NCI-H748 (cell line): ENCODE data around the gene HCFC1R1.
A peak's percentile ranks its signal among the peaks of the same experiment; 100 is the strongest.

ENCODE experiments used
- DNase-seq: peaks from one replicate; lab custom pipeline; 2025; ENCODE audit not compliant: unreplicated experiment; lab: John Stamatoyannopoulos, UW

The HCFC1R1 gene

DNA sequence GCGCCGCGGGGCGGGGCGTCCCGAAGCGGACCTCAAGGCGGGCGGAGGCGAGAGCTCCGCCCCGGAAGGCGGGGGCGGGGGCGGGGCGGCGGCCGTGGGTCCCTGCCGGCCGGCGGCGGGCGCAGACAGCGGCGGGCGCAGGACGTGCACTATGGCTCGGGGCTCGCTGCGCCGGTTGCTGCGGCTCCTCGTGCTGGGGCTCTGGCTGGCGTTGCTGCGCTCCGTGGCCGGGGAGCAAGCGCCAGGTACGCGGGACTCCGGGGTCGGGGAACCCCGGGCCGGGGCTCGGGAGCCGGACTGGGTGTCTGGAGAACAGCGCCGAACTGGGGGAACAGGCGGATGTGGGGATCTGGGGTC lies 3.5 kb downstream of the HCFC1R1 start, which contains the start of gene TNFRSF12A:
Gene TNFRSF12A (plus strand): TSS at position 122 of the 357 bp plus-strand sequence. CDS start 30 bp downstream, at position 152.
- peak; percentile 70 for DNase-seq

DNA sequence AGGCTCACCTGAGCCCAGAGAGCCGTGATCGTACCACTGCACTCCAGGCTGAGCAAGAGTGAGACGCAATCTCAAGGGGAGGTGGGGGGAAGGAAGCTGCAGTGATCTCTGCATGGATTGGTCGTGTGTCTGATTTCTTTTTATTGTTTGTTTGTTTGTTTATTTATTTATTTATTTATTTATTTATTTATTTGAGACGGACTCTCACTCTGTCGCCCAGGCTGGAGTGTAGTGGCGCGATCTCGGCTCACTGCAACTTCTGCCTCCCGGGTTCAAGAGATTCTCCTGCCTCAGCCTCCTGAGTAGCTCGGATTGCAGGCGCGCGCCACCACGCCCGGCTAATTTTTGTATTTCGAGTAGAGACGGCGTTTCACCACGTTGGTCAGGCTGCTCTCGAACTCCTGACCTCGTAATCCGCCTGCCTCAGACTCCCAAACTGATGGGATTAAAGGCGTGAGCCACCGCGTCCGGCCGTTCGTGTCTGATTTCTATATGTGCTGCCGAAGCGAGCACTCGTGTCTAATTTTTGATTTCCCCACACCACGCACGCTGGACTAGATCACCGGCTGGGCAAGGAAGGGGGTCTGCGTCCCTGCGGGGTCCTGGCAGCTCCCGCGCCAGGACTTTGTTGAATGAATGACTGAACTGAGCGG lies 4.0 kb downstream of the HCFC1R1 start:
- no peak for DNase-seq

DNA sequence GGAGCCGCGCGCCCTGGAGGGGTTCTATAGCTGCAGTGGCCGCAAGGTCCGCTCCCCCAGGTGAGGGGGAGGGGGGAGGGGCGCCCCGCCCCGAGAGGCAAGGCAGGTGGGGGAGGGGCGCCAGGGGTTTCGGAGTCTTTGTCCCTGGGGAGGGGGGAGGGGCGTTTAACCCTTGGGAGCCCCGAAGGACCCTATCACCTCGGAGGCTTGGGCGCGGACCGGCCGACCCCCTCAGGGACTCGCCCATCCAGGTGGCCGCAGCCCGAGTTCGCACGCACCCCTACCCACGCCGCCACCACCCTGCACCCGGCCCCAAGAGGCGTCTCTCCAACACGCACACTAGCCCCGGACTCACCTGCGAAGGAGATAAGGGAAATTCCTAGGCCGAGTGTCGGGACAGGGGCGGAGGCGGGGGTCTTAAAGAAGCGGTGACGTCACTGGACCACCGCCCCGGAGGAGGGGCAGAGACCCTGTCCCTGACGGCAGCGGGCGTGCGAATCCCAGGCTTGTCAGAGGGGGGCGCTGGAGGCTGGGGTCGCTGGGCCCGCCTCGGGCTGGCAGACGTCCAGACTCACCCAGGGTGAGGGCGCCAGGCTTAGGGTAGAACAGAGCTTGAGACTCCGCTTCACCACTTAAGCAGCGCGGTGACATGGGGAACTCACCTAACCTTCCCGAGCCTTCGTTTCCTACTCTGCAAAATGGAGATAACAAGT lies 5.8 kb downstream of the HCFC1R1 start, which contains the start of gene CLDN6:
Gene CLDN6 (minus strand): TSS at position 390 of the 713 bp plus-strand sequence. CDS start 2,162 bp downstream, outside the sequence.
- peak; percentile 42 for DNase-seq

DNA sequence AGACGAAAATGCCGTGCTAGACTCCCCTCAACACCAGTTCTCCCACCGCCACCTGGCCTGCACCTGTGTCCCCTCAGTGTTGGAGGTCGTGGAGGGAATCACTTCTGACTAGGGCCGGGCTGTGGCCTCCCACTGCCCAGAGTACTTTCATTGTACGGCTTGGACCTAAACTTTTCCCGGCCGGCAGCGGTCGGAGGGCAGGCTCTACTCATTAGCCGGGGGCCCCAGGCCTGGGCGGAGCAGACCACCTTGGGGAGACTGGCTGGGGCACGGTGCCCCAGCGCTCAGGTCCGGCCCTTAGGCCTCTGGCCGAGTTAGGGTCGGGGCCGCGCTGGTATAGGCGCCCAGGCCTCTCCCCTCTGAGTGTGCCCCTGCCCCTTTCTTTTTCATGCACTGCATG lies 6.4 kb downstream of the HCFC1R1 start:
- no peak for DNase-seq

DNA sequence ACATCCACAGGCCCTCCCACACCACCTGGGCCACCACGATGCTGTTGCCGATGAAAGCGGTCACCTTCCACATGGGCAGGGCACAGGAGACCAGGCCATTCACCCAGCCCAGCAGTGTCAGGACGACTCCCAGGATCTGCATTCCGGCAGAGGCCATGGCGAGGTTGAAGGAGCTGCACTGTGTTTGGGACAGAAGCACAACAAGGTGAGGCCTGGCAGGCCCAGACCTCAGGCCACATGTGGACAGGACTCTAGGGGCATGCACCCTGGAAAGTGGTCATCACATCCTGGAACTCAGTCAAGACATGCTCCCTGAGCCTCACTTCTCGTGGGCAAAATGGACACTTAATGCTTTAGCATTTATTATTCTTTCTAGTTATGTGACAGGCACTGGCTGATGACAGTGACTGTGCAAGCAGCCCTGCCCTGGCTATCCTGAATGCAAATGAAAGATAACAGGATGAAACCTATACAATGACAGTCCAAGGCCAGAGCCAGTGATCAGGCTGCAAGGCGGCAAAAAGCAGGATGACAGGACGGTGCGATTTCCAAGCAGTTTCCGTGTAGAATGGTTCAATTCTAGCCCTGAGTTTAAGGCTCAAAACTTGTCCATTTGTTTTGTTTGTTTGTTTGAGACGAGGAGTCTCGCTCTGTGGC lies 7.7 kb downstream of the HCFC1R1 start:
- no peak for DNase-seq

DNA sequence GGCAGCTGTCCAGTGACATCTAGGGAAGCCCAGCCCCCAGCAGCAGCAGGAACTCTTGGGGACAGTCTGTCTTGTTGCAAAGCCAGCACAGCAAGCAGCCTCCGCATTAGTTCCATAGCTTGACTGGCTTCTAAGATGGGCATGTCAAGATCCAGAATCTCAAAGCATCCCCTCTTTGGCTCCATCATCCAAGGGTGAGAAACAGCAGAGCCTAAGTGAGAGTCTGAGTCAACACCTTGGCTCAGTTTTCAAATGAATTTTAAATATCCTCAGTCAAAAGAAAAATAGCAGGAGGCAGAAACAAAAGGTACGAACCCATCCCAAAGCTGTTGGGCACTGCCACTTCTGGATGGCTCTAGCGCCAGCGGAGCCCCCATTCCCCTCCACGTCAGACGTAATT lies 8.8 kb downstream of the HCFC1R1 start:
- no peak for DNase-seq

DNA sequence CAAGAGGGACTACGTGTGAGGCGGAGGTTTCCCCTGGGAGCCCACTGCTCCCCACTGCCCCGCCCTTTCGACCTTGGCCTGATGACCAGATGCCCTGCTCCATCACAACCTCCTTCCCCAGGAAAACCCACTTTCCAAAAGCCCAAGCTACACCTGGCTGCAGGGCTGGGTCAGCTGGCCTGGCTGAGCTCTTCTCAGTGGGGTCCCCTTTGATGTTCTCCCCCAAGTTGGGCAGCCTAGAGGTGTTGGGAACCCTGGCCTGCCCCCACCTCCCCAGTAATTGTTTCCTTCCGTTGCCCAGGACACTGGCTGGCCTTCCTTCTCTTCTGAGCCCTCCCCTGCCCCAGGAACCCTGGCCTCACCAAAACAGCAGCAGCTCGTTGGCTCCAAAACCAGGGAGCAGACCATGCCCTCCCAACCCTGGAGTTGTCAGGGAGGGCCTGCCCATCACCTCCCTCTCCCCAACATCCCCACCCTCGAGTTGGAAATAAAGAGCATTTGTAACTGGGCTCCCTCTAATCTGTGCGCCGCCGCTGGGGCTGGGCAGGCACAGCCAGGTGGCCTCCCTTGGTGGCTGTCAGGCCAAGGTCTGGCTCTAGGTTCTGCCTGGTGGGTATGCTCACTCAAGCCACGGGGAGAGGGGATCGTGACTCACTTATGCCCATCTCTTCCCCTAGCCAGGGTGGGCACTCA lies 9.6 kb downstream of the HCFC1R1 start:
- DNase-seq = no peak

DNA sequence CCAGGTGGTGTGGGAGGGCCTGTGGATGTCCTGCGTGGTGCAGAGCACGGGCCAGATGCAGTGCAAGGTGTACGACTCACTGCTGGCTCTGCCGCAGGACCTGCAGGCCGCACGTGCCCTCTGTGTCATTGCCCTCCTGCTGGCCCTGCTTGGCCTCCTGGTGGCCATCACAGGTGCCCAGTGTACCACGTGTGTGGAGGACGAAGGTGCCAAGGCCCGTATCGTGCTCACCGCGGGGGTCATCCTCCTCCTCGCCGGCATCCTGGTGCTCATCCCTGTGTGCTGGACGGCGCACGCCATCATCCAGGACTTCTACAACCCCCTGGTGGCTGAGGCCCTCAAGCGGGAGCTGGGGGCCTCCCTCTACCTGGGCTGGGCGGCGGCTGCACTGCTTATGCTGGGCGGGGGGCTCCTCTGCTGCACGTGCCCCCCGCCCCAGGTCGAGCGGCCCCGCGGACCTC lies 10.2 kb downstream of the HCFC1R1 start:
- no peak for DNase-seq

DNA sequence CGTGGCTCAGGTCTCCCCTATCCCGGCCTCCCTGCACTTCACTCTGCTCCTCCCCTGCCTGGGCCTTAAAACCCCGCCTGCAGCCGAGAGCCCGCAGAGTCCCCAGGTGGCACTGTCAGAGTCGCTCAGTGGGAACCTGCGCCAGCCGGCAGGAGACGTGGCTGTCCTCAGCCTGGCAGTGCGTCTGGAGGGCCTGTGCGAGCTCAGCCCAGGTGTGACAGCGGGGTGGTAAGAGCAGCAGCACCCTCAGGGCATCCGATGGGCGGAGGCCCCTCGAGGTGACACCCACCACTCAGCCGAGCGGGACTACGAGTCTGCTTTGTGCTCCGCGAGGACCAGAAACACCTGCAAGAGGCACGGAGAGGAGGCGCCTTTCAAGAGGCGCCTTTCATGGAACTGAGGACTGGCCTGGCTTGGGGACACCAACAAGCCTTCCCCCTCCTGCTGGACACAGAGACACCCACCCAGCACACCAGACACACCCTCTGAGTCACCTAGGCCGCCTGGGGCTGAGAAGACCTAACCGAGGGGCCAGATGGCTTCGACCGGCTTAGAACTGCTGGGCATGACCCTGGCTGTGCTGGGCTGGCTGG lies 10.8 kb downstream of the HCFC1R1 start, which contains the start of gene CLDN9:
Gene CLDN9 (plus strand): TSS at position 96 of the 593 bp plus-strand sequence. CDS start 440 bp downstream, at position 536.
- DNase-seq = peak; percentile 47

DNA sequence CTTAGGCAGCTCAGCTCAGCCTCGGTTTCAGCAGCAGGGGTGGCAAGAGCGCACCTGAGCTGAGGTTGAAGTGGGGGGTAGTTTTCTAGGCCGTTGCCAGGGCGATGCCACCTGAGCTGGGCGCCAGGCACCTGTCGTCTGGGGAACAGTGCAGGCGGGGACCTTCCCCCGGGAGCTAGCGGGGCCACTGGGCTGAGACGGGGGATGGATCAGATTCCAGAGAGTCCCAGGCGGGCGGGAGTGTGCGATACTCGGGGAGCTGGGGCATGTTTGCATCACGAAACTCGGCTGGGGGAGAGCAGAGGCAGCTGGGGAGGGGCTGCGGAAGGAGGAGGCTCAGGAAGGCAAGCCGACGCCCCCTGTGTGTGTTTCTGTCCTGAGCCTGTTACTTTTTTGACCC lies 11.5 kb downstream of the HCFC1R1 start:
- DNase-seq = peak; percentile 76

DNA sequence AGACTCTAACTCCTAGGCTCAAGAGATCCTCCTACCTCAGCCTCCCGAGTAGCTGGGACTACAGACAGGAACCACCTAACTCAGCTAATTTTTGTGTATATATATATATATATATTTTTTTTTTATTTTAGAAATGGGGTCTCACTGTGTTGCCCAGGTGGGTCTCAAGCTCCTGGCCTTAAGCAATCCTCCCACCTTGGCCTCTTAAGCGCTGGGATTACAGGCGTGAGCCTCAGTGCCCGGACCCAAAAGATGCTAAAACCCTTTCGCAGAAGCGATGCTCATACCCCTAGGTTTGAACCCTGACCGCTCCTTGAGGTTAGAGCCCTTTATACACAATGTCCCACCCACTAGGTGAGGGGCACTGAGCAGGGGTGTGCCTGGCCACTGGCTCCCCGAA lies 13.2 kb downstream of the HCFC1R1 start:
- DNase-seq = no peak

DNA sequence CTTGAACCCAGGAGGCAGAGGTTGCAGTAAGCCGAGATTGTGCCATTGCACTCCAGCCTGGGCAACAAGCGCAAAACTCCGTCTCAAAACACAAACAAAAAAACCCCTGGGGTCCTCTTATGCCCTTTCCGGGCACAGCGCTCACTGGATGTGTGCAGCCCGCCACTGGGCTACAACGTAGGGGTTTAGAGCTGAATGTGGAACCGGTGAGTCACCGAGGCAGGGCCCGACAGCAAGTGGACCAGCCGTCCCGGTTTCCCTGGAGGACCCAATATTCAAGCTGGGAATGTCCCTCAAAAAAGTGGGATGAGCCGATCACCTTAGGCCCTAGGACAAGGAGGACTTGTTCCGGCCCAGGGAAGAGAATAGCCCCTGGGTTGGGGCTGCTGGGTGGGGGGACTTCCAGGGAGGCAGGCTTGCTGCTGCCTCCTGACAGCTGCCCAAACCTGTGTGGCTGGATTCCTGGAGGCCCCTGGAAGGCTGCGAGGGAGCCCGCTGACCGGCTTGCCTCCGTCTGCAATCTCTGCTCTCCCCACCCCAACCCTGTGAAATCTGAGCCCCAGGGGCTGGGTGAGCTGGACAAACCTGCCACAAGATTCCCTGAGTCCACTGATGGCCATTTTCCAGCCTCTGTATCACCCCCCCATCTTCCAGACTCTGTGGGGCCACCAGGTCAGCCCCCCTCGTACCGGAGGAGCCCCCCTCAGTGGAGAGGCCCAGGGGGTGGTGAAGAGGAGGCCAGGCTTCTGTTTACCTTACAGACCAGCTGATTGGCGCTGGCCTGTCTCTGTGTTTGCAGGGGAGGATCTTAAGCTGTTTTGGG lies 14.0 kb downstream of the HCFC1R1 start:
- peak; percentile 27 for DNase-seq

DNA sequence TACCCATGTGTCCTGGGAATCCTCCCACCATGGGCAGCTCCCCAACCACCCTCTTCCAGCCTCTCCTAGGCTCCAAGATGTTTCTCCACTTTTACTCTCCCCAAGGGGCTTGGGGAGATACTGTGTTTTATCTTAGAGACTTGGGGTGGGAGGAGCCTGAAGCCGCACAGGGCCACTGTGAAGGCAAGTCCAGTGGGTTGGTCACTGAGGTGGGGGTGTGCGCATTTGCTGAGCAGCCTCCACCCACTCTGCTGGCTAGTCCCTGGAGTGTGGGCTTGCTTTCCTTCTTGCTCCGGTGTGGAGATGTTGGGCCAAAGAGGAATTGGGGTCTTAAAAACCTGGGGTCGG lies 15.1 kb downstream of the HCFC1R1 start:
- DNase-seq = no peak

DNA sequence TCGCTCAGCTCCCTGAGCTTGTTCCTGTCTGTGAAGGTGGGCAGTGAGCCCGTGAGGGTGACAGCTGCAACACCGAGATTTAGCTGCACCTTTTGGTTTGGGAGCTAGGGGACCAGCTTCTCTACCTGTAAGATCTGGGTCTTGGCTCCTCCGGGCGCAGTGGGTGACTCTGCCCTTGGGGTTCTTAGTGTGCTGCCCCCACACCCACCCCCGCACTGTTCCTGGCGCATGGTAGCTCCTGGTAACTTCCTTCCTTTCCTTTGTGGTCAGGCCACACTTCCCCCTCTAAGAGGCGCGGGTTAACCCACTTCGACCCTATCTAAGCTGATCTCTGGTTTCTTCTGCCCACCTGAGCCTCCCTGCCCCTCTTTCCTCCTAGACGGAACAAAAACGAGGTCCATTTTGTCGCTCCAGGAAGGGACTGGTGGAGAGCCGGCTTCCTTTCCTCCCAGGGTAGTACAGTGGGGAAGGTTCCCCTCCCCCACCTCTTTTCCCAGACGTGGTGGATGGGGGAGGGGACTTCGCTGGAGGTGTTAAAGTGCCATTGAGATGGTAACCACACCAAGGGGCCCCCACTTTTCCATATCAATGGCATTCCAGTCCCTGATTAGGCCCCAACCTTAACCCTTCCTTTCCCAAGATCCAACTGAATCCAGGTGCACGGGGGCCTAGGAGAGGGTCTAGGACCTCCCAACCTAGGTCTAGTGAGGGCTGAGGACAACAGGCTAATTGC lies 15.6 kb downstream of the HCFC1R1 start:
- no peak for DNase-seq

DNA sequence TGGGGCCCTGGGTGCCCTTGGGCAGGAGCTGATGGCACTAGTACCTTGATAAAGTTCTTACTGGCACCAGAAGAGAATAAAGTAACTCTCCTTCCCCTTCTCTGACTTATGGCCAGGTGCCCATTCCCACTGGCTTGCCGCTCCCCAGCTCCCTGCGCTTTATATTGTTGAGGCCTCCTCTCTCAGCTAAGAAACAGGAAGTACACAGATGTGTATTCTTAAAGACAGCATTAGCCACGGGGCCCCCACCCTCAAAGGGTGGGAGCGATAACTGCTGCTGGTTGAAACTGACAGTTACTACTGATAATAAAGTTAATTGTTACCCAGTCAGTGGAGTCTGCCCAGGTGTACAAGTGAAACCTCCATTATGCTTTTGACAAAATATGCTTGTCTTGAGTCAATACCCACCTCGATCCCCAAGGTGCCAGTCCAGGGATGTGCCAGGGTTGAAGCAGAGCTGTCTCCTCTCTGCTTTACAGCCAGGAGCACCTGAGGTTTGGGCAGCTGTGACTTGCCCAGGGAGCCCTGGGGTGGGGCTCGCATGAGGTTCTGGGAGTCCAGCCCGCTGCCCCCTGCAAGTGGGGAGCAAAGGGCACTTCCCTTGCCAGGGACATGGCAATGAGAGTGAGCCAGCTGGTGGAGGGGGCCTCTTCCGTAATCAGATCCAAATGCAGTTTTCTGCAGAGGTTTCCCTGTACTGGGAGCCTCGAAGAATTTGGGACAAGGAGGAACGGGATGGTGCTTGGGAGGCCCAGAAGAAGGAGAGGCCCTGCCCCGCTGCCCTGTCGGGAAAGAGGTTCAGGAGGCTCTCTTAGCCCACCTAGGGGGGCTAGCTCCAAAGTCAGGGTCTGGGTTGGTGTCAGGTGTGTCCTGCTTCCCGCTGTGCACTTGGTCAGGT lies 16.4 kb downstream of the HCFC1R1 start:
- no peak for DNase-seq

DNA sequence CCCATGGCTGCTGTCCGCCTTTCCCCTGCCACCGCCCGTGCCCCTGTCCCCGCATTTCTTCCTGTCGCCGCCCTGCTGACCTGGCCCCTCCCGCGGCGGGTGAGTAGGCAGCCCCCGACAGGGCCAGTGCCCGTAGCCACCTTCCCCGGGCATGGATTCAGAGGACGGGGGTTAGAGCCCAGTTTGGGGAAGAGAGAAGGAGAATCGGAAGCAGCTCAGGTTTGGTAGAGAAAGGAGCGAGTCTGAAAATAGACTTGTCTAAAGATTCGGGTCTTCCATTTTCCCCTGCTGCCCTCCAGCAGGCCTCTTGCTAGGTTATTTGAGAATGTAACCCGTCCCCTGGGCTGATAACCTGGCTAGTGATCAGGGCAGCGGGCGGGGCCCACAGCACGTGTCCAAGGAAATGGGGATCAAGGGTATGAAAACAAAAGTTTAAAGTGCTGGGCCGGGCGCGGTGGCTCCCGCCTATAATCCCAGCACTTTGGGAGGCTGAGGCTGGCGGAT lies 18.9 kb downstream of the HCFC1R1 start:
- DNase-seq = peak; percentile 43

DNA sequence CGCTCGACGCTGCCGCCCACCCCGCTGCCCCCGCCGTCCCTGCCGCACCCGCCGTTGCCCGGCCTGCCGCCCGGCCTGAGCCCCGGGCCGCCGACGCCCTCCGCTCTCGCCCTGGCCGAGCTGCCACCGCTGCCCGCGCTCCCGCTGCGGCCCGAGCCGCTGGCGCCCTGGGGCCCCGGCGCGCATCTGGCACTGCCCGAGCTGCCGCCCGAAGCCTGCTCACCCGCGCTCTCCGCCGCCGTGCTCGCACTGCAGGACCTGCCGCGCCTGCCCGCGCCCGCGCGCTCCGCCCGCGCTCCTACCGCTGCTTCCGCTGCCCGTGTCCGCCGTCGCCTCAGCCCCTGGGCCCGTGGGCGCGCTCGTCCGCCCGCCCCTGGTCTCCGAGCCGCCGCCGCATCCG lies 19.4 kb downstream of the HCFC1R1 start:
- DNase-seq = peak; percentile 54

DNA sequence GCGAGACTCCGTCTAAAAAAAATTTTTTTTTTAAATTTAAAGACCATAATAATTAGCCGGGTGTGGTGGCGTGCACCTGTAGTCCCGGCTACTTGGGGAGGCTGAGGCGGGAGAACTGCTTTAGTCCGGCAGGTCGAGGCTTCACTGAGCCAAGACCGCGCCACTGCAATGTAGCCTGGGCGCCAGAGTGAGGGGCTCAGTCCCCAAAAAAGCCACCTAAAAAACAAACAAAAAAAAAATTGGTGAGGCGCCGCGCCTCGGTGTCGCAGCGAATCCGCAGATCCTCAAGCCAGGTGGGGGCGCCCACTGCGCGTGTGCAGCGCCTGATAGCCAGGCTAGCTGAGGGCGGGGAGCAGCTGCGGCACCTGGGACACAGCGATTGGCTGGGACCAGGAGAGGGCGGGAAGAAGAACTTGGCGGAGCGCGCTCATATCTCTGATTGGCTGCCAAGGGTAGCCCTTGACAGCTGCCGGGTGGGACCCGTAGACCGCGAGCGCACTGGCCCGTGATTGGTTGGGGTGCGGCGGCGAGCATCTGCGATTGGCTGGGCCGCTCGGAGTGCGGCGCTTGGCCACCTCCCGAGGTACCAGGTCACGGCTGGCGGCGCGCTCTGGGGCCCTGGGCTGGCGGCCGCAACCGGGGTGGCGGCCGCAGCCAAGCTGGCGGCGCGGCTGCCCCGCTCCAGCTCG lies 20.0 kb downstream of the HCFC1R1 start:
- peak; percentile 98 for DNase-seq
